Measurements from ENCODE around the gene RMRP.
"Not testable (repeated sequence)": the region's sequence is repeated elsewhere in the genome, so short reads cannot be mapped to it uniquely, and the experiment has no call there.

RMRP gene

GRCh38 chr9:35643046-35643445 lies 14.8 kb downstream of the RMRP start:
- TF ChIP-seq, protein P1, sequence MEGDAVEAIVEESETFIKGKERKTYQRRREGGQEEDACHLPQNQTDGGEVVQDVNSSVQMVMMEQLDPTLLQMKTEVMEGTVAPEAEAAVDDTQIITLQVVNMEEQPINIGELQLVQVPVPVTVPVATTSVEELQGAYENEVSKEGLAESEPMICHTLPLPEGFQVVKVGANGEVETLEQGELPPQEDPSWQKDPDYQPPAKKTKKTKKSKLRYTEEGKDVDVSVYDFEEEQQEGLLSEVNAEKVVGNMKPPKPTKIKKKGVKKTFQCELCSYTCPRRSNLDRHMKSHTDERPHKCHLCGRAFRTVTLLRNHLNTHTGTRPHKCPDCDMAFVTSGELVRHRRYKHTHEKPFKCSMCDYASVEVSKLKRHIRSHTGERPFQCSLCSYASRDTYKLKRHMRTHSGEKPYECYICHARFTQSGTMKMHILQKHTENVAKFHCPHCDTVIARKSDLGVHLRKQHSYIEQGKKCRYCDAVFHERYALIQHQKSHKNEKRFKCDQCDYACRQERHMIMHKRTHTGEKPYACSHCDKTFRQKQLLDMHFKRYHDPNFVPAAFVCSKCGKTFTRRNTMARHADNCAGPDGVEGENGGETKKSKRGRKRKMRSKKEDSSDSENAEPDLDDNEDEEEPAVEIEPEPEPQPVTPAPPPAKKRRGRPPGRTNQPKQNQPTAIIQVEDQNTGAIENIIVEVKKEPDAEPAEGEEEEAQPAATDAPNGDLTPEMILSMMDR (IDR thresholded peaks at IDR 0.05; ENCODE audit: insufficient read depth, low read depth, low read length, missing control alignments), result no peak
- H3K4me3 ChIP-seq (ENCODE audit: low read length), result no peak overlapping the region
- no peak for DNase-seq (ENCODE audit: low read depth)

DNA sequence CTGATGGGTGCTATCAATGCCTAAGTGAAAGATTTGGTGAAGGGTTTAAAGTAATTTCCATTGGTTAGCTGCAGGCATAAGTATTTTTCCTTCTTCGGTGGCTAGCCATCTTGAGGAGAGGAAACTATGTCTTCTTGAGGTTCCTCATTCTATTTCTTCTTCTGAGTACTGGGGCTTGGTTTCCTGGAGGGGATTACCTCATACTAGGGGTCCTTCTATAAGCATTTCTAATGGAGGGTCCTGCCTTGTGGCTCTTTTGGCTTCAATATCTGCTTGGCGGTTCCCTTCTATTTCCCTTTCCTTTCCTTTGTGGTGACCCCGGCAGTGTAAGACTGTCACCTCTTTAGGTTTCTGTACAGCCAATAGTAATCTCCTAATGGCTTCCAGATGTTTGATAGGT lies 16.3 kb downstream of the RMRP start:
- DNase-seq (ENCODE audit: low read depth); H3K4me3 ChIP-seq (ENCODE audit: low read length): not testable (repeated sequence)

DNA sequence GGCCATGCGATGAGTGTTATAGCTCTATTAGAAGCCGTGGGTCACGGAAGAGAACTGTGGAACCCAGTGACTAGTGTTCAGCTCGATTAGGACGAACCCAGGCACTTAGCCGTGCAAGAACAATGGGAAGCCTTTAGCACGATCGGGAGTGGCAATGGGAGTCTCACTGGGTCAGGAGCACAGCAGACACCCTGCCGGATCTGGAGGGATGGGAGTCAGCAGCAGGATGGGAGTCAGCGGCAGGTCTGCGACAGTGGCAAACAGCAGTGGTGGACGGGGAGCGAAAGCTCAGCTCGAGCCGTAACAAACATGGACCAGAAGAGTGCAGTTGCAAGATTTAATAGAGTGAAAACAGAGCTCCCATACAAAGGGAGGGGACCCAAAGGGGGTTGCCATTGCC lies 17.4 kb downstream of the RMRP start:
- DNase-seq (ENCODE audit: low read depth); H3K4me3 ChIP-seq (ENCODE audit: low read length): not testable (repeated sequence)

DNA sequence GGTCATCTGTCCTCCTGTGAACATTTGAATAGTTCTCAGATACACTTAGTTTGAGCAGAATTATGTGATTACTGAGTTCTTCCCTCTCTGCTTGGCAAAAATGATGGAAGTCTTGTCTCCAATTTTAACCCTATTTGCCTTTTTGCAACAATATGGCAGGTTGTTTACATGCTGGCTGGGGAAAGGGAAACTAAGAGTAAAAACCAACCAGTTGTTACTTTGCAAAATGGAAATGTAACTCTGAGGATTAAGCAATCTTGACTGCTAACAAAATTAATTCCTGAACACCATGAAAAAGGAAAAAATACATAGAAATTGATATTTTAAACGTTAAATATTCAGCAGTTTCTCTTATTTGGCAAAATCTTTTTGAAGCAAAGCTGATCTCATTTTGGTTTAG lies 18.2 kb downstream of the RMRP start:
- no peak for DNase-seq (ENCODE audit: low read depth)
- TF ChIP-seq, protein P1 (IDR thresholded peaks at IDR 0.05; ENCODE audit: insufficient read depth, low read depth, low read length, missing control alignments), result no peak
- H3K4me3 ChIP-seq (ENCODE audit: low read length), result no peak overlapping the region

- DNase-seq (ENCODE audit: low read depth); H3K4me3 ChIP-seq (ENCODE audit: low read length): not testable (repeated sequence)
Observed at GRCh38 chr9:35639225-35639624, 18.6 kb downstream of the RMRP start.

DNA sequence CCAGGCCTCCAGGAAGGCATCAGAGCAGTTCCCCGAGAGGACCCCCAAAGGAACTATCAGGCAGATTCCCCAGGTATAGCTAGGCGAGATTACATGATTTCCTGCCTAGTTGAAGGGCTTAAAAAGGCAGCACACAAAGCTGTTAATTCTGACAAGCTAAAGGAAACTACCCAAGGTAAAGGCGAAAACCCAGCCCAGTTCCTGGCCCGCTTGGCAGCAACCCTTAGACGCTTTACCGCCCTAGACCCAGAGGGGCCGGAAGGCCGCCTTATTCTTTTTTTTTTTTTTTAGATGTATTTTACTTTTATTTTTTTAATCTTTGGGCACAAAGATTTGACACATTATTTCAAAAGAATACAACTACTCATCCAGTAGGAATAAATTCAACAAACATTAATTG lies 19.1 kb downstream of the RMRP start:
- H3K4me3 ChIP-seq (ENCODE audit: low read length); DNase-seq (ENCODE audit: low read depth): not testable (repeated sequence)

GRCh38 chr9:35637427-35637955 lies 20.3 kb downstream of the RMRP start:
- DNase-seq (ENCODE audit: low read depth); H3K4me3 ChIP-seq (ENCODE audit: low read length): not testable (repeated sequence)

DNA sequence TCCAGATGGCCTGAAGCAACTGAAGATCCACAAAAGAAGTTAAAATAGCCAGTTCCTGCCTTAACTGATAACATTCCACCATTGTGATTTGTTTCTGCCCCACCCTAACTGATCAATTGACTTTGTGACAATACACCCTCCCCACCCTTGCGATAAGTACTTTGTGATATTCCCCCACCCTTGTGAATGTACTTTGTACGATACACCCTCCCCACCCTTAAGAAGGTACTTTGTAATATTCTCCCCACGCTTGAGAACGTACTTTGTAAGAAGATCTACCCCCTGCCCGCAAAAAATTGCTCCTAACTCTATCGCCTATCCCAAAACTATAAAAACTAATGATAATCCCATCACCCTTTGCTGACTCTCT lies 21.0 kb downstream of the RMRP start:
- not testable (repeated sequence) for DNase-seq (ENCODE audit: low read depth); H3K4me3 ChIP-seq (ENCODE audit: low read length)

DNA sequence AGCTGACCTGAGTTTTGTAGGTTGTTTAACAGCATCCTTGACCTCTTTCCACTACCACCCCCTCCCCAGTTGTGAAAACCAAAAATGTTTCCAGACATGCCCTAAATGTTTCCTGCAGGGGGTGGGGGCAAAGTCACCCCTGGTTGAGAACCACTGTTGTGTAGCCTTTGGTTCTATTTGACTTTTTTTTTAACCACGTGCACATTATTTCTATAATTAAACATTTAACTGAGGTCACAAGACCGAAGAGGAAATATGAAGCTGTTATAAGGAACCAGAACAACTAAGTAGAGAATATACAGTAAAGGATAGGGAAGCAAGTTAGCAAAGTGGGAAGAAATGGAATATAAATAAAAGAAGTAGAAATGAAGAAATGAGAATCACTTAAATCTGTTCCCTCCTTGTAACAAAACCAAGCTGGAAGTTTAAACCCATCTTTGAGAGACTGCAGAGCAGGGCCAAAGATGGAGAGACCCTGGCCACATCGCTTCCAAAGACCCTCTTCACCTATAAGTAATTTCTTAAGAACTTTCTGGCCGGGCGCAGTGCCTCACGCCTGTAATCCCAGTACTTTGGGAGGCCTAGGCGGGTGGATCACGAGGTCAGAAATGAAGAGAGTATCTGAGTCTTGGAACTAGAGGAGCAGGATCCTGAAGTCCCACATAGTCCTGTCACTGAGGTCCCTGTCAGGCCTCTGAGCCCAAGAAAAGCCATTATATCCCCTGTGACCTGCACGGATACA lies 21.5 kb downstream of the RMRP start:
- DNase-seq (ENCODE audit: low read depth), result no peak
- no peak overlapping the region for H3K4me3 ChIP-seq (ENCODE audit: low read length)
- TF ChIP-seq, protein P1 (IDR thresholded peaks at IDR 0.05; ENCODE audit: insufficient read depth, low read depth, low read length, missing control alignments), result no peak

DNA sequence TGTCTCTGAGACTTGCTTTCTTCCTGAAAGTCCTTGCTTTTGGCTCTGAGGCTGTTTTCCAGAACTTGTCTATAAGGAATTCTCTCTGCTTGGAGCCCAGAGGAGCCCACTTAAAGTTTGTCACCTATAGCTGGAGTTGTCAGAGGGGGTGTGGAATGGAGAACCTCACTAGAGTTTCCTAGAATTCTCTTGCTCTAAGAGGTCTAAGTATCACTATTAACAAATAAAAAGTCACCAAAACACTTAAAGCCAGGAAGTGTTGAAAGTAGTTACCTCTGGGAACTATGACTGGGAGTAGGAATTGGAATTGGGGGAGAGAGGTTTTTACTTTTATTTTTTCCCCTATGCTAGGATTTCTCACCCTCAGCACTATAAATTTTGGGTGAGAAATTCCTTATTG lies 22.1 kb downstream of the RMRP start:
- DNase-seq (ENCODE audit: low read depth), result no peak
- no peak overlapping the region for H3K4me3 ChIP-seq (ENCODE audit: low read length)
- TF ChIP-seq, protein P1 (IDR thresholded peaks at IDR 0.05; ENCODE audit: insufficient read depth, low read depth, low read length, missing control alignments), result no peak
